DOHH2 (cell line): ENCODE data around the gene WDR18.
A peak's percentile ranks its signal among the peaks of the same experiment; 100 is the strongest.

ENCODE experiments used
- EZH2phosphoT487 ChIP-seq: fragments of 200-600 bp; sonication (generic); IDR thresholded peaks from 2 replicates; pipeline ENCODE4 v1.6.1; 2017; ENCODE audit warnings: borderline replicate concordance, mild to moderate bottlenecking, antibody characterized with exemption, low read length, moderate library complexity, mixed read lengths
- TF ChIP-seq, protein P1 (sequence below): fragments of 200-600 bp; sonication (generic); IDR thresholded peaks from one replicate; pipeline ENCODE4 v1.5.1; 2014; ENCODE audit warnings: antibody characterized with exemption, mild to moderate bottlenecking, low read depth, low read length; ENCODE audit not compliant: poor library complexity, severe bottlenecking

GRCh38 chr19:1001538-1002166 is 17.5 kb downstream of the WDR18 start:
- TF ChIP-seq, protein P1, sequence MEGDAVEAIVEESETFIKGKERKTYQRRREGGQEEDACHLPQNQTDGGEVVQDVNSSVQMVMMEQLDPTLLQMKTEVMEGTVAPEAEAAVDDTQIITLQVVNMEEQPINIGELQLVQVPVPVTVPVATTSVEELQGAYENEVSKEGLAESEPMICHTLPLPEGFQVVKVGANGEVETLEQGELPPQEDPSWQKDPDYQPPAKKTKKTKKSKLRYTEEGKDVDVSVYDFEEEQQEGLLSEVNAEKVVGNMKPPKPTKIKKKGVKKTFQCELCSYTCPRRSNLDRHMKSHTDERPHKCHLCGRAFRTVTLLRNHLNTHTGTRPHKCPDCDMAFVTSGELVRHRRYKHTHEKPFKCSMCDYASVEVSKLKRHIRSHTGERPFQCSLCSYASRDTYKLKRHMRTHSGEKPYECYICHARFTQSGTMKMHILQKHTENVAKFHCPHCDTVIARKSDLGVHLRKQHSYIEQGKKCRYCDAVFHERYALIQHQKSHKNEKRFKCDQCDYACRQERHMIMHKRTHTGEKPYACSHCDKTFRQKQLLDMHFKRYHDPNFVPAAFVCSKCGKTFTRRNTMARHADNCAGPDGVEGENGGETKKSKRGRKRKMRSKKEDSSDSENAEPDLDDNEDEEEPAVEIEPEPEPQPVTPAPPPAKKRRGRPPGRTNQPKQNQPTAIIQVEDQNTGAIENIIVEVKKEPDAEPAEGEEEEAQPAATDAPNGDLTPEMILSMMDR: peak; percentile 95
- no peak for TF ChIP-seq EZH2phosphoT487
